GM20000 (cell line): ENCODE results near the gene SPTAN1.

ENCODE experiments used
- DNase-seq: peaks from one replicate; pipeline ENCODE4 v3.0.0; 2012; ENCODE audit warnings: low spot score
- TF ChIP-seq, protein P1 (sequence below): IDR thresholded peaks from 2 replicates; pipeline ENCODE4 v1.5.1; 2012; ENCODE audit warnings: mild to moderate bottlenecking, control low read depth; ENCODE audit errors: extremely low read depth, missing control alignments

SPTAN1 gene

DNA sequence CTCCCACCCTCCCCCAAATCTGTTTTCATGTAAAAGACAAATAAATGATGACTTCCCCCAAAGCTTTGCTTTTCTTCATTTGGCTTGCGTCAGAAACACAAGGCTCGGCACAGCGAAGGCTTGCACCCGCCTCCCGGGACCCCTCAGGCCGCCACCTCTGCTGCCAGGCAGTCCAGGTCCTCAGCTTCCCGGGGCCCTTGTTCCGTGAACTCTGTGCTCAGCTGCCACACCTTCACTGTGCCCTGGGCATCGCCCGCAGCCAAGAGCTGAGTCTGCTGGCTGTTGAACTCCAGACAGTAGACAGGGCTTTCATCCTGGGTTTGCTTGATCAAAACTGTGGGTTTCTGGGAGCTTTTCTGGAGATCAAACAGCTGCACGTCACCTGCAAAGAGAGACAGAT, 81.2 kb downstream of the SPTAN1 start:
- TF ChIP-seq, protein P1, sequence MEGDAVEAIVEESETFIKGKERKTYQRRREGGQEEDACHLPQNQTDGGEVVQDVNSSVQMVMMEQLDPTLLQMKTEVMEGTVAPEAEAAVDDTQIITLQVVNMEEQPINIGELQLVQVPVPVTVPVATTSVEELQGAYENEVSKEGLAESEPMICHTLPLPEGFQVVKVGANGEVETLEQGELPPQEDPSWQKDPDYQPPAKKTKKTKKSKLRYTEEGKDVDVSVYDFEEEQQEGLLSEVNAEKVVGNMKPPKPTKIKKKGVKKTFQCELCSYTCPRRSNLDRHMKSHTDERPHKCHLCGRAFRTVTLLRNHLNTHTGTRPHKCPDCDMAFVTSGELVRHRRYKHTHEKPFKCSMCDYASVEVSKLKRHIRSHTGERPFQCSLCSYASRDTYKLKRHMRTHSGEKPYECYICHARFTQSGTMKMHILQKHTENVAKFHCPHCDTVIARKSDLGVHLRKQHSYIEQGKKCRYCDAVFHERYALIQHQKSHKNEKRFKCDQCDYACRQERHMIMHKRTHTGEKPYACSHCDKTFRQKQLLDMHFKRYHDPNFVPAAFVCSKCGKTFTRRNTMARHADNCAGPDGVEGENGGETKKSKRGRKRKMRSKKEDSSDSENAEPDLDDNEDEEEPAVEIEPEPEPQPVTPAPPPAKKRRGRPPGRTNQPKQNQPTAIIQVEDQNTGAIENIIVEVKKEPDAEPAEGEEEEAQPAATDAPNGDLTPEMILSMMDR = no peak
- no peak for DNase-seq

DNA sequence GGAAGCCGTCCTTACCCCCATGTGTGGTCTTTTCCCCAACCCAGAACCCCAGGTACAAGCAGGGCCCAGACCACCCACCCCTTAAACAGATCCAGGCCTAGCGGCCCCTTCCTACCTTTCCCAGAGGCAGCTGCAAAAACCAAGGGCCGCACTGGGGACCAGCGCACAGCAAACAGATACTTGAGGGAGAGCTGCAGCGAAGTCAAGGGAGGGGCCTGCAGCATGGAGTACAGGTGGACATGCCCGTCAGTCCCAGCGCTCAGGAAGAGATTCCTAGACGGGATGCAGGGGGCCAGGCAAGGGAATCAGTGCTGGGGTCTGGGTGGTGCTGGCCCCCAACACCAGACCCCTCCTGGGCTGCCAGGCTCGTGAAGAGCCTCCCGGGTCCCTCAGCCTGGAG, 81.7 kb downstream of the SPTAN1 start:
- DNase-seq = no peak
- TF ChIP-seq, protein P1 = no peak

DNA sequence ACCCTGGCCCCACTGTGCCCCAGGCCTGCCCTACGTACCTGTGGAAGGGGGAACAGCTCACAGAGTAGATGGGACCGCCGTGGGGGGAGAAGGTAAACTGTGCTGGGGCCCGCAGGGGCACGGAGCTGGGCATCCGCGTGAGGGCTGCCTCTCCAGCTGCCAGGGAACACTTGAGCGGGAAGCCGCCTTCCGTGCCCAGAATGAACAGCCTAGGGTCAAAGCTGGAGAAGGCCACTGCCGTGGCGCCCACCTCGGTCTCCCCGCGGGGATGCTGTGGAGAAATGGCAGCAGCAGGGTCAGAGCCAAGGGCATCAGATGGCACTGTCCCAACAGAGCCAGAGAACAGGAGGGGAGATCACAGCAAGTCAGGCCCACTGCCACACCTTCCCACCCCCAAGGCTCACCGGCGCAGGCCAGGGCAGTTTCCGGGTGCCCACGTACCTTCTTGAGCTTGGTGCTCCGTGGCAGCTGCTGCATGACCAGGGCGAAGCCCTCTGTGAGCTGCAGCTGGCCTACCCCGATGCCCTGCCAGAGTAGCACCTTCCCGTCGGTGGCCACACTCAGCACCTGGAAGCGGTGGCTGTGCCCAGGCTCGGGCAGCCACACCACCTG, 82.4 kb downstream of the SPTAN1 start:
- TF ChIP-seq, protein P1 = no peak
- no peak for DNase-seq

DNA sequence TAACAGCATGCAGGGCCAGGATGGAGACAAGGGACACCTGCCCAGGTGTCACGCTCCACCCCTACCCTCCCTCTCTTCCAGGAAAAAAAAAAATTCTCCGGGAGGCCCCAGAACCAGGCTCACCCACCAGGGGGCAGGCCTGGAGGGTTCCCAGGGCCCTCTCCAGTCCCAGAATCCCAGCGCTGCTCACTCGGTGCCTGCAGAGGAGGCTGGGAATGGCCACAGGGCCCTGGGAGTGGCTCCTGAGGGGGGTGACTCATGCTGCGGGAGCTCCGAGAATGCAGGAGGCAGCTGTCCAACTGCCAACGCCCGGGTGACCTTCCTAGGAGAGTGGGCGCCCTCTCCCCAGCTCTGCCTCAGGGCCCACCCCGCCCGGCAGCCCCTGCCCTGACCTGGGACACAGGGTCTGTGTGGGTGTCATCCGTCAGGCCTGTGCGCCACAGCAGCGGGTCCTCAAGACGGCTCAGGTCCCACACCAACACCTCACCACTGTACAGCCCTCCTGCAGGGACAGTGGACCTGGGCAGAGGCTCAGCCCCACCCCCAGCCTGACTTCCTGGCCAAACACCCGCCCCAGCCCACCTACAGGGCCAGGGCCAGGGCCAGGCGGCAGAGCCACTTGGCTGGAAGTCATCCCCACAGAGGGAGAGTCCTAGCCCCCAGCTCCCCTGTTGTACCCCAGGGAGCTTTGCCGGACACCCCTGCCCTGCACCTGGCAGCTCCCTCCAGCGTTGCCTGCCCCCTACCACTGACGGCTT, 83.1 kb downstream of the SPTAN1 start:
- DNase-seq = no peak

DNA sequence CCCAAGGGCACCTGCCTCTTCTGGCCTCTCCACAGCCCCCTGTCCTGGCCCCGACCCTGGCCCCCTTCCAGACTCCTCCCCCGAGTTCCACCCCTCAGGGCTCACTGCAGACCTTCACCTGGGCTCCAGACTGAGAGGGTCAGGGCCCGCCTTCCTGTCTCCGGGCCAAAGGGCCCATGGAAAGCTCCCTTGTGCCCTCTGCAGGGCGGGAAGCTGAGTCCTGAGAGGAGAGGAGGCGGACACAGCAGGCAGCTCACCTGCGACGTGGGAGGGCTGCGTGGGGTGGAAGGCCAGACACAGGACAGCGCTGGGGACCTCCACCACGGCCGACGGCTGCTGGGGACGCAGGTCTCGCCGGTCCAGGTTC, 83.6 kb downstream of the SPTAN1 start:
- TF ChIP-seq, protein P1 = no peak
- no peak for DNase-seq

More for the DNA sequence above, 83.1 kb downstream of the SPTAN1 start:
- TF ChIP-seq, protein P1 = no peak

DNA sequence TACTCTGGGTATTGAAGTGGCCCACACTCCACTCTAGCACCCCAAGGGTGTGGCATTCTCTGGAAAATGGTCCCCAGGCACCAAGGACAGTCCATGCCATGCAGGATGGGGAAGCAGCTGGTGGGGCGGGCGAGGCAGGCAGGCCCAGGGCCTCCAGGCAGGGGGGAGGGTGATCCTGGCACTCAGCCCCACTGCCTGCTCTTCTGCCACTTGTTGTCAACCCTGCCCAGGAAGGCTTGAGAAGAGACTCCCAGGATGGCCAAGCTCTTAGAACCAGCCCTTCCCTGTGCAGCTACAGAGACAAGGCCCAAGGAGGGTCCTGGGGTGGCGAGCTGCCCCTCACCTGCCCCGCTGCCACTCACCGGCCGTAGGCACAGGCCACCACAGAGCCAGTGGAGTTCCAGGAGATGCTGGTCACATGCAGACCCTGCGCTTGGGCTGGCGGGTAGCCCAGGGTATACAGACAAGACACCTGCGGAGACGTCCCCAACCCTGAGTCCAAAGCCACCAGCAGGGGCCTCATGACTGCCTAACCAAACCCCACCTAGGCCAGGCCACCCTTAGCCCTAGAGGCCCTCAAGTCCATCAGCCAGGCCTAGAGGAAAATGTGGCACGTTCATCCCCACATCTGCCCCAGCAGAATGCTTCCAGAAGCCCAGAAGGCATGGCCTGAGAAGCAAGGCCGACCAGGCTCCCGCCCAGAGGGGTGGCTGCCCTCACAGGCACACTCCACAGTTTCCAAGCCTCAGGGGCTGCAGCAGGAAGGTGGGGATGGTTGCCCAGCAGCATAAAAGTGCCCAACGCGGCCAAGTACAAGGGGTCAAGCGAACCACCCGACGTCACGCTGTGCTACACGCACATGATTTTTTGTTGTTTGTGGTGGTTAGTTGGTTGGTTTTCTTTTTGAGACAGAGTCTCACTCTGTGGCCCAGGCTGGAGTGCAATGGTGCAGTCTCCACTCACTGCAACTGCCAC, 84.5 kb downstream of the SPTAN1 start:
- TF ChIP-seq, protein P1 = no peak
- no peak for DNase-seq
